IMR-90 (cell line): ENCODE results near the gene ANLN. TPM values are rescaled to one million over a fixed set of nuclear protein-coding genes. Genes with fewer than 3 reads are reported as not detected.

Experiments
- ATAC-seq: fragments of 200-7000 bp; cut with Tn5 transposase; 2 replicates; pipeline ENCODE4 v1.9.1; 2020; ENCODE audit warnings: low read depth, mild to moderate bottlenecking, moderate library complexity
- BruUV-seq: library from RNA; stranded (reverse); fragments of 400-500 nt; replicated peaks from 2 replicates; lab custom pipeline; 2021; lab: Mats Ljungman, UMichigan
- CTCF ChIA-PET: fragments of 300-600 bp; formaldehyde crosslinking; extraction: SDS; loops from one replicate; lab custom pipeline; 2021; ENCODE audit warnings: antibody characterized with exemption; lab: Yijun Ruan, JAX
- POLR2A ChIA-PET: fragments of 300-600 bp; sonication (Branson Sonifier 250); formaldehyde crosslinking; loops from one replicate; lab custom pipeline; 2022; ENCODE audit warnings: antibody characterized with exemption; ENCODE audit not compliant: unreplicated experiment; lab: Charles Lee
- DNase-seq: peaks from one replicate; pipeline ENCODE4 v3.0.0; 2013
- H2AFZ ChIP-seq: replicated peaks from 2 replicates; pipeline ENCODE3; 2013; ENCODE audit warnings: low read length, mild to moderate bottlenecking; ENCODE audit not compliant: poor library complexity
- H2AK5ac ChIP-seq: 2 replicates; pipeline ENCODE4 v1.6.1; 2013; ENCODE audit warnings: low read depth, low read length, inconsistent platforms
- H2AK9ac ChIP-seq: replicated peaks from 2 replicates; pipeline ENCODE3; 2013; ENCODE audit warnings: mild to moderate bottlenecking, low read depth, low read length, moderate library complexity; ENCODE audit not compliant: poor library complexity
- H2BK120ac ChIP-seq: 2 replicates; pipeline ENCODE4 v1.6.1; 2013; ENCODE audit warnings: low read depth, low read length, inconsistent platforms
- H2BK15ac ChIP-seq: 3 replicates; pipeline ENCODE4 v1.6.1; 2013; ENCODE audit warnings: low read depth, low read length, inconsistent platforms
- H2BK20ac ChIP-seq: 2 replicates; pipeline ENCODE4 v1.6.1; 2013; ENCODE audit warnings: low read depth, mild to moderate bottlenecking, inconsistent platforms, low read length, moderate library complexity
- H2BK5ac ChIP-seq: 2 replicates; pipeline ENCODE4 v1.6.1; 2013; ENCODE audit warnings: mild to moderate bottlenecking, low read depth, low read length, inconsistent platforms; ENCODE audit not compliant: poor library complexity, severe bottlenecking
- H3K14ac ChIP-seq: replicated peaks from 2 replicates; pipeline ENCODE4 v1.6.1; 2013; ENCODE audit warnings: low read depth, low read length, inconsistent platforms
- H3K18ac ChIP-seq: 2 replicates; pipeline ENCODE4 v1.6.1; 2013; ENCODE audit warnings: low read depth, low read length, control low read depth
- H3K23ac ChIP-seq: 2 replicates; pipeline ENCODE4 v1.6.1; 2013; ENCODE audit warnings: low read depth, low read length, inconsistent platforms
- H3K27ac ChIP-seq: 2 replicates; pipeline ENCODE4 v1.5.1; 2013; ENCODE audit warnings: mild to moderate bottlenecking, control low read depth, low read length; ENCODE audit not compliant: insufficient read depth
- H3K27me3 ChIP-seq: 2 replicates; pipeline ENCODE4 v1.6.1; 2013; ENCODE audit warnings: low read length; ENCODE audit not compliant: control insufficient read depth, insufficient read depth
- H3K36me3 ChIP-seq: 2 replicates; pipeline ENCODE4 v1.6.1; 2013; ENCODE audit warnings: low read length, mixed read lengths; ENCODE audit not compliant: control insufficient read depth, insufficient read depth
- H3K4ac ChIP-seq: 2 replicates; pipeline ENCODE4 v1.6.1; 2013; ENCODE audit warnings: low read depth, low read length, inconsistent platforms
- H3K4me1 ChIP-seq: 2 replicates; pipeline ENCODE4 v1.6.1; 2013; ENCODE audit warnings: low read length, mixed read lengths; ENCODE audit not compliant: control insufficient read depth, insufficient read depth
- H3K4me2 ChIP-seq: 2 replicates; pipeline ENCODE4 v1.6.1; 2013; ENCODE audit warnings: low read depth, mild to moderate bottlenecking, control low read depth, low read length, moderate library complexity
- H3K4me3 ChIP-seq: 2 replicates; pipeline ENCODE4 v1.5.1; 2013; ENCODE audit warnings: low read depth, mild to moderate bottlenecking, control low read depth, low read length, moderate library complexity; ENCODE audit not compliant: insufficient read depth
- H3K56ac ChIP-seq: 2 replicates; pipeline ENCODE4 v1.6.1; 2013; ENCODE audit warnings: low read length, inconsistent platforms; ENCODE audit not compliant: insufficient read depth; ENCODE audit errors: extremely low read depth
- H3K79me1 ChIP-seq, 2 experiments: 2 replicates each; pipeline ENCODE4 v1.6.1; 2013; ENCODE audit warnings: low read length in 2 of 2, inconsistent platforms in 1 of 2, low read depth in 1 of 2
- H3K9ac ChIP-seq: 2 replicates; pipeline ENCODE4 v1.6.1; 2013; ENCODE audit warnings: low read depth, low read length, control low read depth
- H3K9me1 ChIP-seq: 2 replicates; pipeline ENCODE4 v1.6.1; 2013; ENCODE audit warnings: low read length, inconsistent platforms; ENCODE audit not compliant: insufficient read depth
- H3K9me3 ChIP-seq: 2 replicates; pipeline ENCODE4 v1.6.1; 2013; ENCODE audit warnings: low read length; ENCODE audit not compliant: control insufficient read depth, insufficient read depth
- H4K20me1 ChIP-seq: 2 replicates; pipeline ENCODE4 v1.6.1; 2013; ENCODE audit warnings: low read length, inconsistent platforms; ENCODE audit not compliant: insufficient read depth
- H4K5ac ChIP-seq: 2 replicates; pipeline ENCODE4 v1.6.1; 2013; ENCODE audit warnings: mild to moderate bottlenecking, low read depth, low read length, control low read depth
- H4K8ac ChIP-seq, 2 experiments: 2 replicates each; pipeline ENCODE4 v1.6.1; 2013; ENCODE audit warnings: low read depth in 2 of 2, low read length in 2 of 2, control low read depth in 1 of 2, inconsistent platforms in 1 of 2
- H4K91ac ChIP-seq: 2 replicates; pipeline ENCODE4 v1.6.1; 2013; ENCODE audit warnings: low read depth, low read length, inconsistent platforms; ENCODE audit not compliant: insufficient read depth
- BHLHE40 ChIP-seq: fragments of 150-350 bp; IDR thresholded peaks from 2 replicates; pipeline ENCODE4 v1.6.1; 2016; ENCODE audit warnings: mild to moderate bottlenecking, low read depth, low read length
- CEBPB ChIP-seq: IDR thresholded peaks from 2 replicates; pipeline ENCODE4 v1.6.1; 2012; ENCODE audit warnings: low read depth, low read length, improper control_type of control experiment
- CHD1 ChIP-seq: IDR thresholded peaks from 2 replicates; pipeline ENCODE4 v1.6.1; 2012; ENCODE audit warnings: low read depth, low read length, improper control_type of control experiment
- FOS ChIP-seq: fragments of 150-350 bp; IDR thresholded peaks from 2 replicates; pipeline ENCODE4 v1.6.1; 2016; ENCODE audit warnings: low read depth, low read length
- MAFK ChIP-seq: IDR thresholded peaks from 2 replicates; pipeline ENCODE4 v1.6.1; 2012; ENCODE audit warnings: low read depth, low read length, improper control_type of control experiment
- MAZ ChIP-seq: IDR thresholded peaks from 2 replicates; pipeline ENCODE4 v1.6.1; 2012; ENCODE audit warnings: low read depth, mild to moderate bottlenecking, low read length, improper control_type of control experiment, moderate library complexity, borderline replicate concordance
- MXI1 ChIP-seq: IDR thresholded peaks from 2 replicates; pipeline ENCODE4 v1.6.1; 2012; ENCODE audit warnings: low read depth, mild to moderate bottlenecking, low read length, moderate library complexity, borderline replicate concordance
- NFE2L2 ChIP-seq: fragments of 150-350 bp; IDR thresholded peaks from 2 replicates; pipeline ENCODE4 v1.6.1; 2016; ENCODE audit warnings: low read depth, mild to moderate bottlenecking, low read length
- POLR2A ChIP-seq: IDR thresholded peaks from 2 replicates; pipeline ENCODE4 v1.6.1; 2012; ENCODE audit warnings: mild to moderate bottlenecking, low read depth, low read length
- RAD21 ChIP-seq: IDR thresholded peaks from 2 replicates; pipeline ENCODE4 v1.6.1; 2012; ENCODE audit warnings: low read length, improper control_type of control experiment
- RCOR1 ChIP-seq: IDR thresholded peaks from 2 replicates; pipeline ENCODE4 v1.6.1; 2012; ENCODE audit warnings: mild to moderate bottlenecking, low read length, improper control_type of control experiment; ENCODE audit not compliant: insufficient replicate concordance
- RFX5 ChIP-seq: IDR thresholded peaks from 2 replicates; pipeline ENCODE4 v1.8.0; 2012; ENCODE audit warnings: low read depth, mild to moderate bottlenecking, low read length, moderate library complexity
- SMC3 ChIP-seq: fragments of 150-350 bp; IDR thresholded peaks from 2 replicates; pipeline ENCODE4 v1.6.1; 2016; ENCODE audit warnings: low read depth, mild to moderate bottlenecking, antibody characterized with exemption, low read length, moderate library complexity
- WGBS, 2 experiments: methylation state at CpG; one replicate each; pipeline versions ENCODE4 v1.1.5 to v1.1.7; 2013; ENCODE audit warnings: missing lambda C conversion rate in 2 of 2; ENCODE audit not compliant: insufficient read length in 1 of 2; ENCODE audit errors: extremely low coverage in 2 of 2; 5-methylcytosine and 5-hydroxymethylcytosine counted together
- dilution Hi-C: fragments of 300-500 bp; cut with HindIII; formaldehyde crosslinking; loops from one replicate; pipeline ENCODE4 v1.14.3; 2018; ENCODE audit warnings: low sequenced_read_pairs; ENCODE audit not compliant: unreplicated experiment
- in situ Hi-C: fragments of 300-500 bp; cut with MboI; formaldehyde crosslinking; loops from 3 replicates; pipeline ENCODE4 v1.14.3; 2019; ENCODE audit warnings: low sequenced_read_pairs, inconsistent platforms, mixed read lengths
- intact Hi-C: fragments of 100-400 bp; cut with micrococcal nuclease; formaldehyde crosslinking; loops from 2 replicates; pipeline ENCODE4 v1.10.0; 2022
- polyA plus RNA-seq, 3 experiments: library from polyadenylated mRNA; depleted of rRNA; stranded (reverse); fragments of >200 nt; gene quantifications; 2 replicates each; pipeline ENCODE4 v1.2.3, GENCODE V29; 2012; ENCODE audit warnings: low replicate concordance in 1 of 3
- total RNA-seq: library from RNA; depleted of rRNA; stranded (reverse); fragments of >200 nt; gene quantifications from 2 replicates; pipeline ENCODE4 v1.2.3, GENCODE V29; 2012
- TF ChIP-seq, protein P1 (sequence below): fragments of 150-350 bp; IDR thresholded peaks from 2 replicates; pipeline ENCODE4 v1.6.1; 2016; ENCODE audit warnings: low read depth, mild to moderate bottlenecking, low read length, moderate library complexity, borderline replicate concordance
- TF ChIP-seq, protein P2 (sequence below): conservative IDR thresholded peaks from 2 replicates; pipeline ENCODE4 v1.5.1; 2012; ENCODE audit warnings: mild to moderate bottlenecking, low read depth, low read length, improper control_type of control experiment
- TF ChIP-seq, protein P3 (sequence below): fragments of 150-350 bp; IDR thresholded peaks from 2 replicates; pipeline ENCODE4 v1.6.1; 2017; ENCODE audit warnings: mild to moderate bottlenecking, antibody characterized with exemption, low read length, low read depth

The ANLN gene
- total and polyA plus RNA-seq, 2 of the 4 experiments (the other 2 are of a cell fraction): 60.5 to 276 TPM

DNA sequence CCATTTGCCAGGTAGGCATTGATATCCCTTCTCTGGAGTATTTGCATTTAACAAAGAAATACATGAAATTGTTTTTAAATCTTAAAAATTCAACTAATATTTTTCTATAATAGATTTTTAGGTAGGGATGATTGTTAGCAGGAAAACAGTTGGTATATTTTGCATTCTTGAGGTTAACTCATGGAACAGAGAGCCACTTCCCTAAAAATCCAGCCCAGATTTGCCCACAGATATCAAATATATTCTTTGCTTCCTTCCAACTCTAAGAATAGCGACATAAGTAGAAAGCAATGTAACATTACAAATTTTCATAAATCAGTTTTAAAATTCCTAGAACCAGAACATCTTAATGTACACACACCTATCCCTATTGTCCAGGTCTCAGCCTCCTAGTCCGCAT, 45.0 kb upstream of the ANLN start:
- H2AK5ac ChIP-seq: no peak overlapping the region
- no peak overlapping the region for H3K27ac ChIP-seq
- no peak for ATAC-seq
- no peak overlapping the region for H2AFZ ChIP-seq
- no CpG with 5 or more reads among the region's 2 CpGs for WGBS, 2 experiments
- H3K4ac ChIP-seq: no peak overlapping the region
- POLR2A ChIA-PET: no interaction called here
- H2BK120ac ChIP-seq: no peak overlapping the region
- no peak overlapping the region for H3K18ac ChIP-seq
- no peak overlapping the region for H3K56ac ChIP-seq
- no peaks in the 10 kb centered on the region for H4K20me1 ChIP-seq
- H3K23ac ChIP-seq: no peak overlapping the region
- peaks cover 2% of the 10 kb centered on the region; the same call in 1 of the 2 replicates for H3K4me1 ChIP-seq
- no peak overlapping the region for H3K4me3 ChIP-seq
- H3K27me3 ChIP-seq: peaks cover 2% of the 10 kb centered on the region; the same call in 1 of the 2 replicates
- no peak overlapping the region for H3K14ac ChIP-seq
- H4K91ac ChIP-seq: no peak overlapping the region
- no peaks in the 10 kb centered on the region for H3K36me3 ChIP-seq
- in situ Hi-C loops: loop anchor here (25.0 kb wide), 1 partner anchor 632 kb away; no protein-coding TSS in a partner anchor
- TF ChIP-seq, protein P1, sequence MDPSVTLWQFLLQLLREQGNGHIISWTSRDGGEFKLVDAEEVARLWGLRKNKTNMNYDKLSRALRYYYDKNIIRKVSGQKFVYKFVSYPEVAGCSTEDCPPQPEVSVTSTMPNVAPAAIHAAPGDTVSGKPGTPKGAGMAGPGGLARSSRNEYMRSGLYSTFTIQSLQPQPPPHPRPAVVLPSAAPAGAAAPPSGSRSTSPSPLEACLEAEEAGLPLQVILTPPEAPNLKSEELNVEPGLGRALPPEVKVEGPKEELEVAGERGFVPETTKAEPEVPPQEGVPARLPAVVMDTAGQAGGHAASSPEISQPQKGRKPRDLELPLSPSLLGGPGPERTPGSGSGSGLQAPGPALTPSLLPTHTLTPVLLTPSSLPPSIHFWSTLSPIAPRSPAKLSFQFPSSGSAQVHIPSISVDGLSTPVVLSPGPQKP: no peak
- TF ChIP-seq RFX5 (no peak), NFE2L2 (no peak), RAD21 (no peak), MAZ (no peak), RCOR1 (no peak), CHD1 (no peak), BHLHE40 (no peak), SMC3 (no peak), MXI1 (no peak), POLR2A (no peak), FOS (no peak), MAFK (no peak), CEBPB (no peak)
- TF ChIP-seq, protein P2, sequence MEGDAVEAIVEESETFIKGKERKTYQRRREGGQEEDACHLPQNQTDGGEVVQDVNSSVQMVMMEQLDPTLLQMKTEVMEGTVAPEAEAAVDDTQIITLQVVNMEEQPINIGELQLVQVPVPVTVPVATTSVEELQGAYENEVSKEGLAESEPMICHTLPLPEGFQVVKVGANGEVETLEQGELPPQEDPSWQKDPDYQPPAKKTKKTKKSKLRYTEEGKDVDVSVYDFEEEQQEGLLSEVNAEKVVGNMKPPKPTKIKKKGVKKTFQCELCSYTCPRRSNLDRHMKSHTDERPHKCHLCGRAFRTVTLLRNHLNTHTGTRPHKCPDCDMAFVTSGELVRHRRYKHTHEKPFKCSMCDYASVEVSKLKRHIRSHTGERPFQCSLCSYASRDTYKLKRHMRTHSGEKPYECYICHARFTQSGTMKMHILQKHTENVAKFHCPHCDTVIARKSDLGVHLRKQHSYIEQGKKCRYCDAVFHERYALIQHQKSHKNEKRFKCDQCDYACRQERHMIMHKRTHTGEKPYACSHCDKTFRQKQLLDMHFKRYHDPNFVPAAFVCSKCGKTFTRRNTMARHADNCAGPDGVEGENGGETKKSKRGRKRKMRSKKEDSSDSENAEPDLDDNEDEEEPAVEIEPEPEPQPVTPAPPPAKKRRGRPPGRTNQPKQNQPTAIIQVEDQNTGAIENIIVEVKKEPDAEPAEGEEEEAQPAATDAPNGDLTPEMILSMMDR: no peak
- TF ChIP-seq, protein P3, sequence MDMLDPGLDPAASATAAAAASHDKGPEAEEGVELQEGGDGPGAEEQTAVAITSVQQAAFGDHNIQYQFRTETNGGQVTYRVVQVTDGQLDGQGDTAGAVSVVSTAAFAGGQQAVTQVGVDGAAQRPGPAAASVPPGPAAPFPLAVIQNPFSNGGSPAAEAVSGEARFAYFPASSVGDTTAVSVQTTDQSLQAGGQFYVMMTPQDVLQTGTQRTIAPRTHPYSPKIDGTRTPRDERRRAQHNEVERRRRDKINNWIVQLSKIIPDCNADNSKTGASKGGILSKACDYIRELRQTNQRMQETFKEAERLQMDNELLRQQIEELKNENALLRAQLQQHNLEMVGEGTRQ: no peak
- H2BK15ac ChIP-seq: no peak overlapping the region
- intact Hi-C loops: no loop called here
- H2AK9ac ChIP-seq: no peak overlapping the region
- no TSS peak for BruUV-seq
- DNase-seq: no peak
- no peaks in the 10 kb centered on the region; the same call in 1 of the 2 replicates for H3K9me3 ChIP-seq
- H2BK20ac ChIP-seq: no peak overlapping the region
- CTCF ChIA-PET: no interaction called here
- no peak overlapping the region for H3K9ac ChIP-seq
- no peak overlapping the region for H2BK5ac ChIP-seq
- dilution Hi-C loops: no loop called here
- H4K5ac ChIP-seq: no peak overlapping the region
- H3K4me2 ChIP-seq: no peak overlapping the region
- H3K79me1 ChIP-seq: no peaks in the 10 kb centered on the region
- H3K9me1 ChIP-seq: no peaks in the 10 kb centered on the region
- no peak overlapping the region for H4K8ac ChIP-seq
